Memory B cell (primary cell): Measurements from ENCODE around the gene HMOX1.
"Not testable (repeated sequence)": the region's sequence is repeated elsewhere in the genome, so short reads cannot be mapped to it uniquely, and the experiment has no call there.

Experiments used
- ATAC-seq: fragments of 150-1000 bp; cut with Tn5 transposase; 2 replicates; pipeline ENCODE4 v1.10.0; 2021; ENCODE audit warnings: low read depth, mild to moderate bottlenecking, moderate library complexity
- DNase-seq, 2 donors: peaks; one replicate each; pipeline ENCODE4 v3.0.0; 2022; ENCODE audit warnings: low spot score in 2 of 2
- H3K27ac Mint-ChIP-seq: one replicate; pipeline ENCODE4 v1.8.0; 2022; ENCODE audit warnings: mild to moderate bottlenecking, moderate library complexity, mixed read lengths
- H3K27me3 Mint-ChIP-seq: one replicate; pipeline ENCODE4 v1.8.0; 2022; ENCODE audit warnings: mixed read lengths
- H3K36me3 Mint-ChIP-seq: one replicate; pipeline ENCODE4 v1.8.0; 2022; ENCODE audit warnings: mild to moderate bottlenecking, mixed read lengths
- H3K4me1 Mint-ChIP-seq: one replicate; pipeline ENCODE4 v1.8.0; 2022; ENCODE audit warnings: mixed read lengths
- H3K4me3 Mint-ChIP-seq: one replicate; pipeline ENCODE4 v1.8.0; 2022; ENCODE audit warnings: mild to moderate bottlenecking, moderate library complexity, mixed read lengths
- H3K9me3 Mint-ChIP-seq: one replicate; pipeline ENCODE4 v1.8.0; 2022; ENCODE audit warnings: mixed read lengths

The HMOX1 gene

GRCh38 chr22:35432228-35432905 is 51.5 kb downstream of the HMOX1 start:
- Mint-ChIP-seq H3K9me3 (no peaks in the 10 kb centered on the region), H3K27me3 (no peaks in the 10 kb centered on the region), H3K27ac (no peak overlapping the region), H3K36me3 (peaks cover 29% of the 10 kb centered on the region), H3K4me3 (no peak overlapping the region), H3K4me1 (peaks cover 3% of the 10 kb centered on the region)
- DNase-seq (no peak), ATAC-seq (no peak)

GRCh38 chr22:35434061-35434710 is 53.3 kb downstream of the HMOX1 start:
- Mint-ChIP-seq H3K27ac (no peak overlapping the region), H3K9me3 (peaks cover 11% of the 10 kb centered on the region), H3K4me1 (peaks cover 13% of the 10 kb centered on the region), H3K4me3 (no peak overlapping the region), H3K36me3 (peaks cover 45% of the 10 kb centered on the region), H3K27me3 (no peaks in the 10 kb centered on the region)
- no peak for ATAC-seq
- no peak for DNase-seq

GRCh38 chr22:35435201-35435740 is 54.4 kb downstream of the HMOX1 start:
- ATAC-seq (no peak), DNase-seq (no peak)
- peaks cover 46% of the 10 kb centered on the region for H3K36me3 Mint-ChIP-seq
- no peak overlapping the region for H3K27ac Mint-ChIP-seq
- H3K9me3 Mint-ChIP-seq, result peaks cover 11% of the 10 kb centered on the region
- H3K4me3 Mint-ChIP-seq, result no peak overlapping the region
- peaks cover 16% of the 10 kb centered on the region for H3K4me1 Mint-ChIP-seq
- H3K27me3 Mint-ChIP-seq, result no peaks in the 10 kb centered on the region

- no peak overlapping the region for H3K4me3 Mint-ChIP-seq
- peaks cover 47% of the 10 kb centered on the region for H3K36me3 Mint-ChIP-seq
- peaks cover 11% of the 10 kb centered on the region for H3K9me3 Mint-ChIP-seq
- ATAC-seq, result no peak
- DNase-seq, result no peak
- no peaks in the 10 kb centered on the region for H3K27me3 Mint-ChIP-seq
- H3K4me1 Mint-ChIP-seq, result peaks cover 17% of the 10 kb centered on the region
- H3K27ac Mint-ChIP-seq, result no peak overlapping the region
These were observed 55.5 kb downstream of the HMOX1 start for GRCh38 chr22:35436421-35436820.

- Mint-ChIP-seq H3K36me3 (peaks cover 46% of the 10 kb centered on the region), H3K4me3 (no peak overlapping the region), H3K4me1 (peaks cover 18% of the 10 kb centered on the region), H3K9me3 (peaks cover 11% of the 10 kb centered on the region), H3K27ac (peak overlapping the region; percentile 62), H3K27me3 (no peaks in the 10 kb centered on the region)
- DNase-seq (no peak), ATAC-seq (no peak)
These were observed 56.2 kb downstream of the HMOX1 start for GRCh38 chr22:35437049-35437448.

- H3K27me3 Mint-ChIP-seq, H3K27ac Mint-ChIP-seq, ATAC-seq, DNase-seq, H3K4me3 Mint-ChIP-seq: not testable (repeated sequence)
- H3K36me3 Mint-ChIP-seq, result peaks cover 39% of the 10 kb centered on the region
- peaks cover 19% of the 10 kb centered on the region for H3K4me1 Mint-ChIP-seq
- H3K9me3 Mint-ChIP-seq, result peaks cover 11% of the 10 kb centered on the region
These were observed 57.9 kb downstream of the HMOX1 start for GRCh38 chr22:35438673-35439364.

GRCh38 chr22:35439365-35439717 is 58.4 kb downstream of the HMOX1 start:
- no peak for ATAC-seq
- peaks cover 40% of the 10 kb centered on the region for H3K36me3 Mint-ChIP-seq
- H3K4me1 Mint-ChIP-seq, result peaks cover 23% of the 10 kb centered on the region
- no peak overlapping the region for H3K27ac Mint-ChIP-seq
- DNase-seq, result no peak
- H3K27me3 Mint-ChIP-seq, result no peaks in the 10 kb centered on the region
- no peak overlapping the region for H3K4me3 Mint-ChIP-seq
- peaks cover 11% of the 10 kb centered on the region for H3K9me3 Mint-ChIP-seq

GRCh38 chr22:35440129-35440528 is 59.2 kb downstream of the HMOX1 start:
- H3K9me3 Mint-ChIP-seq, result peaks cover 11% of the 10 kb centered on the region
- DNase-seq (no peak), ATAC-seq (no peak)
- H3K4me1 Mint-ChIP-seq, result peaks cover 23% of the 10 kb centered on the region
- H3K36me3 Mint-ChIP-seq, result peaks cover 35% of the 10 kb centered on the region
- H3K27me3 Mint-ChIP-seq, result no peaks in the 10 kb centered on the region
- no peak overlapping the region for H3K27ac Mint-ChIP-seq
- no peak overlapping the region for H3K4me3 Mint-ChIP-seq

GRCh38 chr22:35441489-35442100 is 60.7 kb downstream of the HMOX1 start:
- ATAC-seq (no peak), DNase-seq (no peak)
- peaks cover 11% of the 10 kb centered on the region for H3K9me3 Mint-ChIP-seq
- H3K27ac Mint-ChIP-seq, result peak overlapping the region; percentile 36
- peaks cover 32% of the 10 kb centered on the region for H3K36me3 Mint-ChIP-seq
- H3K27me3 Mint-ChIP-seq, result no peaks in the 10 kb centered on the region
- no peak overlapping the region for H3K4me3 Mint-ChIP-seq
- peaks cover 21% of the 10 kb centered on the region for H3K4me1 Mint-ChIP-seq

GRCh38 chr22:35442471-35442870 is 61.6 kb downstream of the HMOX1 start:
- H3K4me3 Mint-ChIP-seq, result no peak overlapping the region
- ATAC-seq (no peak), DNase-seq (no peak)
- H3K36me3 Mint-ChIP-seq, result peaks cover 32% of the 10 kb centered on the region
- peak overlapping the region; percentile 36 for H3K27ac Mint-ChIP-seq
- H3K27me3 Mint-ChIP-seq, result no peaks in the 10 kb centered on the region
- peaks cover 11% of the 10 kb centered on the region for H3K9me3 Mint-ChIP-seq
- H3K4me1 Mint-ChIP-seq, result peaks cover 20% of the 10 kb centered on the region

GRCh38 chr22:35443338-35443737 is 62.4 kb downstream of the HMOX1 start:
- H3K36me3 Mint-ChIP-seq, result peaks cover 24% of the 10 kb centered on the region
- no peak overlapping the region for H3K4me3 Mint-ChIP-seq
- H3K4me1 Mint-ChIP-seq, result peaks cover 23% of the 10 kb centered on the region
- no peaks in the 10 kb centered on the region for H3K27me3 Mint-ChIP-seq
- no peak overlapping the region for H3K27ac Mint-ChIP-seq
- ATAC-seq, result no peak
- H3K9me3 Mint-ChIP-seq, result peaks cover 8% of the 10 kb centered on the region
- DNase-seq, result no peak
